DND-41 (cell line): Measurements from ENCODE around the gene DIP2B.

Source experiments
- EZH2 ChIP-seq: IDR thresholded peaks from 3 replicates; pipeline ENCODE4 v1.6.1; 2012; ENCODE audit warnings: borderline replicate concordance, low read depth, mild to moderate bottlenecking, moderate library complexity, low read length, inconsistent platforms; ENCODE audit not compliant: severe bottlenecking
- TF ChIP-seq, protein P1 (sequence below): IDR thresholded peaks from 2 replicates; pipeline ENCODE4 v1.5.1; 2012; ENCODE audit warnings: borderline replicate concordance, low read length, moderate library complexity, mild to moderate bottlenecking; ENCODE audit not compliant: poor library complexity, severe bottlenecking; ENCODE audit errors: extremely low read depth

DNA sequence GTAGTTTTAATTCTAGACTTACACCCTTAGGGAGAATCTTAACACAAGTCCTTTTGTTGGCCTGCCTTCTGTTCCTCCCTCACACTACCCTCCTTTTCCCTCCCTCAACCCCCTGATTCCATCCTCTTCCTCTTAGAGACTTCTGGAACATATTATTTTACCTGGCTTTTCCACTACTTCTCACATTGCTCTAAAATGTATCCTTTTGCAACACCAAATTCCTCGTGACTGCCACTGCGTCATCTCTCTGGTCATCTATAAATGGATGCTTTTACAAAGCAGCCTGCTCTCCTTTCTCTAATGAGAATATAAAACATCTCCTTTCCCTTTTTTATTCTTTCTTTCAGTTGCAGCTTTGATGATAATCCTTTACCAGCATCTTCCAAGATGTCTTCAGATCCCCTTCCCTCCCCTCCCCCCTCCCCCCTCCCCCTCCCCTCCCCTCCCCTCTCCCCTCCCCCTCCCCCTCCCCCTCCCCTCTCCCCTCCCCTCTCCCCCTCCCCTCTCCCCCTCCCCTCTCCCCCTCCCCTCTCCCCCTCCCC lies 93.6 kb downstream of the DIP2B start:
- TF ChIP-seq, protein P1, sequence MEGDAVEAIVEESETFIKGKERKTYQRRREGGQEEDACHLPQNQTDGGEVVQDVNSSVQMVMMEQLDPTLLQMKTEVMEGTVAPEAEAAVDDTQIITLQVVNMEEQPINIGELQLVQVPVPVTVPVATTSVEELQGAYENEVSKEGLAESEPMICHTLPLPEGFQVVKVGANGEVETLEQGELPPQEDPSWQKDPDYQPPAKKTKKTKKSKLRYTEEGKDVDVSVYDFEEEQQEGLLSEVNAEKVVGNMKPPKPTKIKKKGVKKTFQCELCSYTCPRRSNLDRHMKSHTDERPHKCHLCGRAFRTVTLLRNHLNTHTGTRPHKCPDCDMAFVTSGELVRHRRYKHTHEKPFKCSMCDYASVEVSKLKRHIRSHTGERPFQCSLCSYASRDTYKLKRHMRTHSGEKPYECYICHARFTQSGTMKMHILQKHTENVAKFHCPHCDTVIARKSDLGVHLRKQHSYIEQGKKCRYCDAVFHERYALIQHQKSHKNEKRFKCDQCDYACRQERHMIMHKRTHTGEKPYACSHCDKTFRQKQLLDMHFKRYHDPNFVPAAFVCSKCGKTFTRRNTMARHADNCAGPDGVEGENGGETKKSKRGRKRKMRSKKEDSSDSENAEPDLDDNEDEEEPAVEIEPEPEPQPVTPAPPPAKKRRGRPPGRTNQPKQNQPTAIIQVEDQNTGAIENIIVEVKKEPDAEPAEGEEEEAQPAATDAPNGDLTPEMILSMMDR = no peak
- no peak for TF ChIP-seq EZH2
